A204.1 (cell line): ENCODE results near the gene ARHGAP44.

Source experiments
- FAIRE-seq: peaks from 2 replicates; lab custom pipeline; 2012; peaks lifted over from hg19 to GRCh38; lab: Jason Lieb, UNC

ARHGAP44 gene, protein sequence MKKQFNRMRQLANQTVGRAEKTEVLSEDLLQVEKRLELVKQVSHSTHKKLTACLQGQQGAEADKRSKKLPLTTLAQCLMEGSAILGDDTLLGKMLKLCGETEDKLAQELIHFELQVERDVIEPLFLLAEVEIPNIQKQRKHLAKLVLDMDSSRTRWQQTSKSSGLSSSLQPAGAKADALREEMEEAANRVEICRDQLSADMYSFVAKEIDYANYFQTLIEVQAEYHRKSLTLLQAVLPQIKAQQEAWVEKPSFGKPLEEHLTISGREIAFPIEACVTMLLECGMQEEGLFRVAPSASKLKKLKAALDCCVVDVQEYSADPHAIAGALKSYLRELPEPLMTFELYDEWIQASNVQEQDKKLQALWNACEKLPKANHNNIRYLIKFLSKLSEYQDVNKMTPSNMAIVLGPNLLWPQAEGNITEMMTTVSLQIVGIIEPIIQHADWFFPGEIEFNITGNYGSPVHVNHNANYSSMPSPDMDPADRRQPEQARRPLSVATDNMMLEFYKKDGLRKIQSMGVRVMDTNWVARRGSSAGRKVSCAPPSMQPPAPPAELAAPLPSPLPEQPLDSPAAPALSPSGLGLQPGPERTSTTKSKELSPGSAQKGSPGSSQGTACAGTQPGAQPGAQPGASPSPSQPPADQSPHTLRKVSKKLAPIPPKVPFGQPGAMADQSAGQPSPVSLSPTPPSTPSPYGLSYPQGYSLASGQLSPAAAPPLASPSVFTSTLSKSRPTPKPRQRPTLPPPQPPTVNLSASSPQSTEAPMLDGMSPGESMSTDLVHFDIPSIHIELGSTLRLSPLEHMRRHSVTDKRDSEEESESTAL

DNA sequence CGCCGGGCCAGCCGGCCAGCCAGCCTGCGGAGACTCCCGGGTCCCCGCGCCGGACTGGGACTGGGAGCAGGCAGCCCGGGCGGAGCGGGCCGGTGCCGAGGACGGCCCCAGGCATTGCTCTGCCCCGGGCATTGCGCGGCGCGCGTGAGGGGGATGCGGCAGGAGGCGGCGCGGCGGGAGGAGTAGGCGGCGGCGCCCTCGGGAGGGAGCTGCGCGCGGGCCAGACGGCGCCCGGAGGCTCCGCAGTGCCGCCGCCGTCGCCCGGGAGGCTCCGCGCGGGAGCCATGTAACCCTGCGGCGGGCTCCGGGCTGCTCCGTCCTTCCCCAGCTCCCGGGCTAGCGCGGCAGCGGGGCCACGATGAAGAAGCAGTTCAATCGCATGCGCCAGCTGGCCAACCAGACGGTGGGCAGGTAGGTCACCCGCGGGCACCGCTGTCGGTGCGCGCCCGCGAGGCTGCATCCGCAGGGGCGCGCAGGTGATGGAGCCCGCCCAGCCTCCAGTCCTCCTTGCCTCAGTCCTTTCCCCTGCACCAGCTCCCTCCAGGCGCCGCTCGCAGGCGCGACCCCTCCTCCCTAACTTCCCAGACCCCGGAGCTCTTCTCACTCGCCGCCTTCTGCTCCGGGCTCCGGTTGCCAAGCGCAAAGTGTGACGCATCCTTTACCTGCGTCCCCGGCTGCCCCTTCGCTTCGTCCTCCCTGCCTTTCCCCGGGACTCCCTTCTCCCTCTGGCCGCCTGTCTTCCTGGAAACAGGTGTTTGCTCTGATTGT, at the start of gene ARHGAP44:
TSS of gene ARHGAP44 (plus strand) at position 18 of the 768 bp plus-strand sequence. CDS start at position 359, 341 bp downstream.
- no peak for FAIRE-seq

- no peak for FAIRE-seq
Observed at GRCh38 chr17:12739500-12739899, 49.8 kb upstream of the ARHGAP44 start.

DNA sequence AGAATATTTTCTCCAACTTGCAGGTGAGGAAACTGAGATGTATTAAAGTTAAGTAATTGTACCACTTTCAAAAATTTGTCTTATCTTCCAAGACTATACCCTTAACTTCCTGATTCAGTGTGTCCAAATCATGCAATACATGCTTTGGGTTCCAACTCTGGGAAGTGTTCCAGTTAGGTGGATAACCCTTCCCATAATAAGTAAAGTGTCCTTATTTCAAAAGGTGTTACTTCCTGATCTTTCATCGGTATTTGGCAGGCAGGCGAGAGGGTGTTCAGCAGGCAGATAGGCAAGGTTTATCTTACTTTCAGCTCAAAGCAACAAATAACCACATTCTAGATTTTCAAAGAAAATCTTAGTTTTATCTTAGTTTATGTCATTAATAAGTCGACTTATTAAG, 46.3 kb upstream of the ARHGAP44 start:
- no peak for FAIRE-seq

DNA sequence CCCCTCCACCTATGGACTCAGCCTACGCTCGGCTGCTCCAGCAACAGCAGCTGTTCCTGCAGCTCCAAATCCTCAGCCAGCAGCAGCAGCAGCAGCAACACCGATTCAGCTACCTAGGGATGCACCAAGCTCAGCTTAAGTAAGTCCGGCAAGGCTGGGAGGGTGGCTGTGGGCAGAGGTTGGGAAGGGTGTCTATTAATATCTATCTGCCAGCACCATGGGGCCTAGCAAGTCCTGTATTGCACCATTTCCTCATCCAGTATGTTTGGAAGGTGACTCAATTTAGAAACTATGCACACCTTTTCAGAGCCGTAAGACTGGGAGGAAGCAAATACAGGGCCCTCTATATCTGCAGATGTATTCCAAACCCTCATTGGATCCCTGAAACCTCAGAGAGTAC, 45.0 kb upstream of the ARHGAP44 start:
- no peak for FAIRE-seq

DNA sequence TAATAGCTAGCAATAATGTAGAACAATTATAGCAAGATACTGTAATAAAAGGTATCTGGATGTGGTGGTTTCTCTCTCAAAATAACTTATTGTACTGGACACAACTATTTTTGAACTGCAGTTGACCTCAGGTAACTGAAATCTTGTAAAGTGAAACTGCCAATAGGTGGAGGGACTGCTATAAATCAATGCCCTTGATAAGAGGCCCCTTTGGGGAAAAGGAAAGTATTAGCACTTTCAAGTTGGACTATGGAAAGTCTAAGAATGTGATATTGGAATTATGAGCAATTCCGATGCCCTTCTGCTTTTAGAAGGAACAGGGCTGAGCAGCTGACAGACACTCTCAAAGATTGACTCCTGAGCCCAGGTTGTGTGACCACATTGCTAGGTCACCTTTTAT, 44.5 kb upstream of the ARHGAP44 start:
- no peak for FAIRE-seq

GRCh38 chr17:12745486-12745885, 43.8 kb upstream of the ARHGAP44 start:
- no peak for FAIRE-seq

GRCh38 chr17:12756786-12757185, 32.5 kb upstream of the ARHGAP44 start:
- no peak for FAIRE-seq

DNA sequence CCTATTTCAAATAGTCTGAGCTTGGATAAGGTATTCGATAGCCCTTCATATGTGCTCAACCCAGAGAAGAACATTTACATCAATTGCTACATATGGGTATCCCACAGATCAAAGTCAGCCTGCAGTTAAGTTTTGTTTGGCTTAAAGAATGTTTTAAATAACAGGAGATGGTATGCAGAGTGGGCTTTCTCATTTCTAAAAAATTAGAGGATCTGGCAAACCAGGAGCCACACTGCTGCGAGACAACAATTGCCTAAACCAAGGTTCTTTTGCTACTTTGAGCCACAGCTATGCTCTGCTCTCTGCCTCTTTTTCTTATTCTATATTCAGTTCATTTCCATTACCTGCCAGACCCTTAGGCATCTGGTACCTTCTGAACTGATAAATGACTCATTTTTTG, 30.2 kb upstream of the ARHGAP44 start:
- no peak for FAIRE-seq

- no peak for FAIRE-seq
Observed at GRCh38 chr17:12765548-12765947, 23.8 kb upstream of the ARHGAP44 start.

DNA sequence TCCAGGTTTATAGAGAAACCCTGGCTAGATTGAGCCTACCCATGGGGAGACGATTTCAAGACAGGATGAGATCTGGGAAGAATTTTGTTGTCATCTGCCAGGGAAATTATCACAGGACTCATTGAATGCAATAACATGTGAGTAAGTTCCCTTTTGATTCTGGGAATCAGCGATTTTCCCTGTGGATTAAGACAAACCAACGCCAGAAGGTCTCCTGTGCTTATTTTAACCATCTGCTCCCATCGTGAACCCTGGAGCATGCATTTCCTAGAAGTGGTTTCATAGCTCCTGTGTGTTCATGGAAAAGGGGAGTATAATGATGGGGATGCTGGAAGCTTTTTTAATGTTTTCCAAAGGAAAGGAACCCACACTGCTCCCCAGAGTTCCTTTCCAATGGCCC, 21.0 kb upstream of the ARHGAP44 start:
- FAIRE-seq, result no peak

- FAIRE-seq, result no peak
Observed at GRCh38 chr17:12769981-12770380, 19.3 kb upstream of the ARHGAP44 start.

DNA sequence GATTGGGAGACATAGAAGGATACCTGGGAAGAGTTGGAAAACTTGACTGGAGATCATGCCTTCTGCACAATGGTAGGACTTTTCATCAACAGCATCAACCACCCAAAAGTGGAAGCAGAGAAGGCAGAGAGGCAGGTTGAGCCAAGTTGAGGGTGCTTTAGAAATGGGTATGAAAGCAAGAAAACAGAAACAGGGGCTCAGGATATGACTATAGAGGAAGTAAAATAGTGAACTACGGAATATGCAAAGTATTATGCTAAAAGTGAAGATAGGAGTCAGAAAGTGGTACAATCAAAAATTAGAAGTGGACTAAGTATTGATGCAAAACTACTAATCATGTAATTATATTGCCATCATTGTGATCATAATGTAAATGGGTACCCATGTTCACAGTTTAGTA, 16.1 kb upstream of the ARHGAP44 start:
- no peak for FAIRE-seq

- FAIRE-seq, result no peak
Observed at GRCh38 chr17:12789075-12789480, 220 bp upstream of the ARHGAP44 start.

GRCh38 chr17:12790249-12791106, 1.2 kb downstream of the ARHGAP44 start:
- FAIRE-seq, result no peak

DNA sequence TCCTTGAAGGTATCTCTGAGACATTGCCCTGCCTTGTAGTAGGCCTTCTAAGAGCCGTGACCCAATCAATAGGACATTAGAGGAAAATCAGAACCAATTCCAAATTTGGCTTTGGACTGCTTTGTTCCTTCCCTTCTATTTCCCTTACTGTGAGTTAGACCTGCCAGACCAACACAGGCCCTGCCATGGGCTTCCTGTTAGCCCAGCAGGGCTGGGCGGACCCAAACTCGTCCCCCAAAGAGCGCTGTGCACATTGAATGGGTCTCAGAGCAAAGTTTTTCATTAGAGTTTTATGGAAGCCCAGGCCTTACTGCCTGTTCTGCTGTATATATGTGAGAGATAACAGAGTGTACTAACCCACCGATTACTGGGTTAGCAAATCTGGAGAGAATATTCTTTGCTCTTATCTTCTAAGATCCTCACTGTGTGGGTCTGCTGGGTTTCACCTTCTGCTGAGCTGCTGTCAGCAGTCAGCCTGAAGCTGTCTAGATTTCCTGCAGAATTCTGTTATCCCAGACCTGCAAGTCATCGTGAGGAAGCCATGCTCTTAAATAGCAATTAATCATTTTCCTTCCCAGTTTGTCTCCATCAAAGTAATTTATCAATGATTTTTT, 5.7 kb downstream of the ARHGAP44 start:
- FAIRE-seq, result no peak

GRCh38 chr17:12800855-12801365, 11.6 kb downstream of the ARHGAP44 start:
- no peak for FAIRE-seq

- no peak for FAIRE-seq
Observed at GRCh38 chr17:12806630-12807029, 17.3 kb downstream of the ARHGAP44 start.

GRCh38 chr17:12808723-12809122, 19.4 kb downstream of the ARHGAP44 start:
- no peak for FAIRE-seq

- FAIRE-seq, result no peak
Observed at GRCh38 chr17:12812877-12813276, 23.6 kb downstream of the ARHGAP44 start.

DNA sequence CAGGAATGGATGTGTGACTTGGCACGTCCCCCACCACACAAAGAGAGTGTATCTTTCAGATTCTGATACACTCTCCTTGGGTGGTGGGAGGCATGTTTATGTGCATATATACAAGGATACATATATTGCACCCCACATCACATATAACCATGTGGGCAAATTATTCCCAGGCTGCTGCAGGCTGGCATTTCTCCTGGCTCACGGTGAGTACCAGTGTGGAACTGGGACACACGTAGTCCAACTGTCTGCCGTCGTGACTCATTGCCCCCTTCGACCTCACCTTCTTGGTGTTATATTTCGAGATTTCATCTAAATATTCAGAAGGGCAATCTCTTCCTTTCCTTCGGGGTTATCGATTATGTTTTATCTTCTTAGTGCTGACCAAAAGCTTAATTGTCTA, 24.4 kb downstream of the ARHGAP44 start:
- no peak for FAIRE-seq

- FAIRE-seq, result no peak
Observed at GRCh38 chr17:12814718-12815117, 25.4 kb downstream of the ARHGAP44 start.
